ENCODE measurements around the gene TTYH3.

Gene TTYH3

GRCh38 chr7:2666155-2666554 is 34.4 kb downstream of the TTYH3 start (continued):
- TF ChIP-seq ZBTB49 (tag by site-specific recombination; IDR thresholded peaks at IDR 0.05; ENCODE audit: low read depth) (no peak), ZNF776 (tag by site-specific recombination; IDR thresholded peaks at IDR 0.05; ENCODE audit: borderline replicate concordance) (no peak), ZNF830 (tag by site-specific recombination; IDR thresholded peaks at IDR 0.05; ENCODE audit: low read depth) (no peak)

GRCh38 chr7:2666588-2667250 is 34.9 kb downstream of the TTYH3 start:
- no peak overlapping the region for H3K27ac ChIP-seq (ENCODE audit: extremely low read depth, low read depth, low read length)
- H3K4me3 ChIP-seq (ENCODE audit: low read depth, low read length), result no peak overlapping the region
- H3K9me3 ChIP-seq (ENCODE audit: control insufficient read depth, insufficient read depth, low read depth, low read length), result no peaks in the 10 kb centered on the region
- TF ChIP-seq ZNF548 (tag by site-specific recombination; IDR thresholded peaks at IDR 0.05) (no peak), ZNF148 (tag by site-specific recombination; IDR thresholded peaks at IDR 0.05; ENCODE audit: borderline replicate concordance) (no peak), BCL11A (tag by site-specific recombination; IDR thresholded peaks at IDR 0.05; ENCODE audit: low read depth) (no peak), ZBTB8A (tag by site-specific recombination; IDR thresholded peaks at IDR 0.05) (no peak), SETDB1 (IDR thresholded peaks at IDR 0.05; ENCODE audit: insufficient read length, low read length) (no peak), SP3 (tag by site-specific recombination; IDR thresholded peaks at IDR 0.05) (no peak), ZNF639 (tag by site-specific recombination; IDR thresholded peaks at IDR 0.05) (no peak), MEIS1 (CRISPR knock-in tag; IDR thresholded peaks at IDR 0.05; ENCODE audit: borderline replicate concordance) (no peak), BCL6B (tag by site-specific recombination; IDR thresholded peaks at IDR 0.05) (no peak), ZNF449 (tag by site-specific recombination; IDR thresholded peaks at IDR 0.05) (no peak), GLIS1 (tag by site-specific recombination; IDR thresholded peaks at IDR 0.05) (no peak), ZNF211 (tag by site-specific recombination; IDR thresholded peaks at IDR 0.05; ENCODE audit: low read depth) (no peak), ZNF341 (tag by site-specific recombination; IDR thresholded peaks at IDR 0.05; ENCODE audit: low read depth) (no peak), ZNF26 (tag by site-specific recombination; IDR thresholded peaks at IDR 0.05) (no peak), ZNF157 (tag by site-specific recombination; IDR thresholded peaks at IDR 0.05) (no peak)
- H3K4me1 ChIP-seq (ENCODE audit: control insufficient read depth, insufficient read depth, low read length), result no peaks in the 10 kb centered on the region
- H3K36me3 ChIP-seq (ENCODE audit: control insufficient read depth in 2 of 2, insufficient read depth in 1 of 2, low read length in 2 of 2), result no peaks in the 10 kb centered on the region
- ChIA-PET CTCF (interaction anchor here (0.6 to 0.9 kb wide), 6 partner anchors 14 to 198 kb away, joined by 3 to 4 read pairs (median 3); no protein-coding TSS in a partner anchor), POLR2A (interaction anchor here (0.6 to 1.2 kb wide), 2 partner anchors 11 to 35 kb away, joined by 3 to 7 read pairs; partner anchors contain the start of gene TTYH3)

Data from HEK293 (cell line).